ENCODE results near the gene TUBB. TPM values are rescaled to one million over a fixed set of nuclear protein-coding genes. Genes with fewer than 3 reads are reported as not detected.

TUBB gene
- total and polyA plus RNA-seq, 2 of the 8 experiments (the other 6 are each of a cell fraction or from before 2014, with no cell fraction given) = 1,880 to 3,022 TPM

- TF ChIP-seq USF2 (IDR thresholded peaks at IDR 0.05; ENCODE audit: low read length) (no peak), TAF7 (optimal IDR thresholded peaks at IDR 0.05; ENCODE audit: borderline replicate concordance, low read depth, low read length) (no peak), SUZ12 (IDR thresholded peaks at IDR 0.05; ENCODE audit: low read length) (no peak), TCF12 (IDR thresholded peaks at IDR 0.05; ENCODE audit: low read depth, low read length) (no peak), SIX5 (IDR thresholded peaks at IDR 0.05; ENCODE audit: low read depth, low read length) (no peak), NRF1 (IDR thresholded peaks at IDR 0.05; ENCODE audit: low read depth, low read length) (no peak), MAFK (IDR thresholded peaks at IDR 0.05; ENCODE audit: low read depth, low read length) (no peak)
Observed at GRCh38 chr6:30761791-30762429, 41.8 kb downstream of the TUBB start (continued).
